ENCODE data around the gene TMEM154. TPM values are rescaled to one million over a fixed set of nuclear protein-coding genes. Genes with fewer than 3 reads are reported as not detected.

TMEM154 gene
- total and polyA plus RNA-seq, 3 donors from 2014 or later = 0.56 to 0.63 (median 0.57) TPM

DNA sequence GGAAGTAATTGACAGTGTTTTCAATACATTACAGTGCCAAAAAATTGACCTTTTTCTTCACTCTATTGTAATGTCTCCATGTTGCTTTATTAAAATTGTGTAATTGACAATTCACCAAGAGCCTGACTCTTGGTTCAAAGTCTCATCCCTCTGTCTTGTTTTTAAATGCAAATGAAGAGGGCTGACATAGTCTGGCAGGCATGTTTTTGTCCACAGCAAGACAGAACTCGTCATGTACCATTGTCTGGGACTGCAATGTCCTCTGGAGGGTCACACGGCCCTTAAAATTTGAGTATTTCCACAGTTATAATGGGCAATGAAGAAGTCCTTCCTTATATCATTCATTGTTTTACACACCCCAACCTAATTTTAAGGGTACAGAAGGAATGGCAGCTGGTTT, 105.9 kb downstream of the TMEM154 start:
- DNase-seq = no peak
- H3K4me3 ChIP-seq = no peak overlapping the region
- intact Hi-C loops (cut with DNase I; ENCODE audit: low total_unique reads) = no loop called here
- H3K9me3 ChIP-seq = no peaks in the 10 kb centered on the region
- no peak overlapping the region for H3K27ac ChIP-seq
- 91 to 93% methylated on average over 2 of the region's 2 CpGs for WGBS, 2 donors
- no peaks in the 10 kb centered on the region for H3K27me3 ChIP-seq
- H3K36me3 ChIP-seq (ENCODE audit: low read depth, missing control alignments) = no peaks in the 10 kb centered on the region
- no peaks in the 10 kb centered on the region for H3K4me1 ChIP-seq
- TF ChIP-seq, protein P1, sequence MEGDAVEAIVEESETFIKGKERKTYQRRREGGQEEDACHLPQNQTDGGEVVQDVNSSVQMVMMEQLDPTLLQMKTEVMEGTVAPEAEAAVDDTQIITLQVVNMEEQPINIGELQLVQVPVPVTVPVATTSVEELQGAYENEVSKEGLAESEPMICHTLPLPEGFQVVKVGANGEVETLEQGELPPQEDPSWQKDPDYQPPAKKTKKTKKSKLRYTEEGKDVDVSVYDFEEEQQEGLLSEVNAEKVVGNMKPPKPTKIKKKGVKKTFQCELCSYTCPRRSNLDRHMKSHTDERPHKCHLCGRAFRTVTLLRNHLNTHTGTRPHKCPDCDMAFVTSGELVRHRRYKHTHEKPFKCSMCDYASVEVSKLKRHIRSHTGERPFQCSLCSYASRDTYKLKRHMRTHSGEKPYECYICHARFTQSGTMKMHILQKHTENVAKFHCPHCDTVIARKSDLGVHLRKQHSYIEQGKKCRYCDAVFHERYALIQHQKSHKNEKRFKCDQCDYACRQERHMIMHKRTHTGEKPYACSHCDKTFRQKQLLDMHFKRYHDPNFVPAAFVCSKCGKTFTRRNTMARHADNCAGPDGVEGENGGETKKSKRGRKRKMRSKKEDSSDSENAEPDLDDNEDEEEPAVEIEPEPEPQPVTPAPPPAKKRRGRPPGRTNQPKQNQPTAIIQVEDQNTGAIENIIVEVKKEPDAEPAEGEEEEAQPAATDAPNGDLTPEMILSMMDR (IDR thresholded peaks at IDR 0.05) = no peak
- no peak for TF ChIP-seq POLR2A (IDR thresholded peaks at IDR 0.05)

DNA sequence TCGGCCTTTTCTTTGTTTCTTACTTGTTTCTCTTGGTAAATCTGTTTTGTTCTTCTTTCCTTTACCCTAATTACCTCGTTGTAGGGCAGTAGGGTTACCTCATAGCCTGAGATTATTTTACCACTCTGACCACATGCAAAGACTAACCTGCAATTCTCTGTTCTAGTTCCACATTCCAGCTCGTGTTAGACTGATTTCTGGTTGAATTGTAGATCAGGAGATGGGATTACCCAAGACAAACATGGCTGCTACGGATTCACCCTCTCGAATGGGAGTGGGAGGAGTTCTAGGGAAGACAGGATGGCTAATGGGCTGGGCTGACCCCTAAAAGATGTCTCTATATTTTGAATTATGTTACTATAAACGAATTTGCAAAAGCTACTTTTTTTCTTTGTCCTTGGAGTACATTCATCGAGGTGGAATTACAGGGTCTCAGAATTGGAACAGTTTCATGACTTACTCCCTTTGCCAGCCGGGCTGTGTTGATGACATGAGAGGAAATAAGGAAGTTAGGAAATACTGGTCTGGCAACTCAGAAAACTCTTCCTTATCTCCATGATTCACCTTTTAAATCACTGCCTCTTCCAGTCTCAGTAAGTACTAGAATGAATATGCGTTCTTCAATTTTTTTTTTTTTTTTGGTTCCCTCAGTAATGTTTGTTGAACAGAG, 107.2 kb downstream of the TMEM154 start:
- Histone ChIP-seq H3K36me3 (ENCODE audit: low read depth, missing control alignments) (no peaks in the 10 kb centered on the region), H3K27ac (no peak overlapping the region), H3K27me3 (no peaks in the 10 kb centered on the region), H3K4me3 (no peak overlapping the region), H3K4me1 (no peaks in the 10 kb centered on the region), H3K9me3 (no peaks in the 10 kb centered on the region)
- WGBS, 2 donors = 75 to 77% methylated on average over 9 of the region's 9 CpGs
- TF ChIP-seq, protein P1 (IDR thresholded peaks at IDR 0.05) = no peak
- TF ChIP-seq POLR2A (IDR thresholded peaks at IDR 0.05) = no peak
- intact Hi-C loops (cut with DNase I; ENCODE audit: low total_unique reads) = no loop called here
- DNase-seq = no peak

DNA sequence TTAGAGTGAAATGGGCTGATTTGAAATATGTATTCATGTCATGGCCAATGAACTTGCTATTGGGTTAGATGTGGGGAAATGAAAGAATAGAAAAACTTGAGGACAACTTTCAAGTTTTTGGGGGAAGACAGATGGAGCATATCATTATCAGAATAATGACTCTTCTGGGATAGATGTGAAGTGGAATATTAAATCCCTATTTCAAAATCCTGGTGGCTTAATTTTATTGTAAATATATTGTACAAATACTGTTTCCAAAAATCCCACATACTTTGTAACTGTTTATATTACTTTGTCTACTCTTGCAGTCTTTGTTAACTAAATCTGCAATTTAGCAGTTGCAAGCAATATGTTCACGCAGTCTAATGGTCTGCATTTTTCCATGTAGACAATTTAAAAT, 108.0 kb downstream of the TMEM154 start:
- Histone ChIP-seq H3K27me3 (no peaks in the 10 kb centered on the region), H3K4me1 (no peaks in the 10 kb centered on the region), H3K9me3 (no peaks in the 10 kb centered on the region), H3K36me3 (ENCODE audit: low read depth, missing control alignments) (no peaks in the 10 kb centered on the region), H3K4me3 (no peak overlapping the region), H3K27ac (no peak overlapping the region)
- intact Hi-C loops (cut with DNase I; ENCODE audit: low total_unique reads) = no loop called here
- 97 to 98% methylated on average over 1 of the region's 1 CpG for WGBS, 2 donors
- no peak for TF ChIP-seq POLR2A (IDR thresholded peaks at IDR 0.05)
- TF ChIP-seq, protein P1 (IDR thresholded peaks at IDR 0.05) = no peak
- no peak for DNase-seq

DNA sequence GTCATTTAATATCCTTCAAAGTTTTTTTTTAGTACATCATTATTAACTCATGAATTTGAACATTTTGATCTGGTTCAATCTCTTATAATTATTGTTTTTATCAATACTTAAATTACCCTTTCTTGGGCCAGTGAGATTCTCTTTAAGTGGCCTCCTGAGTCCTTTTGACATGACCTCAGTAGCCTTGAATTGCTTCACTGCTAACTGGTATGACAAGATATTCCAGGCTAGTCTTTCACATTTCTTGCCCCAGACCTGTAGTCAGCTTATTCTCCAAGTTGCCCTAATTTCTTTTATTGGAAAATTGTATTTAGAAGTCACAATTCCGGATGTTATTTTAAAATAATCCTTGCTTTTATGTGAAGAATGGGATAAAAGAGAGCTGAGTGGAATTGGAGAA, 108.5 kb downstream of the TMEM154 start:
- no peak for TF ChIP-seq POLR2A (IDR thresholded peaks at IDR 0.05)
- TF ChIP-seq, protein P1 (IDR thresholded peaks at IDR 0.05) = no peak
- intact Hi-C loops (cut with DNase I; ENCODE audit: low total_unique reads) = no loop called here
- WGBS, 2 donors = 79 to 88% methylated on average over 1 of the region's 1 CpG

More for the DNA sequence above, 108.5 kb downstream of the TMEM154 start:
- H3K36me3 ChIP-seq (ENCODE audit: low read depth, missing control alignments) = no peaks in the 10 kb centered on the region
- H3K4me1 ChIP-seq = no peaks in the 10 kb centered on the region
- H3K27me3 ChIP-seq = no peaks in the 10 kb centered on the region
- no peak overlapping the region for H3K27ac ChIP-seq
- no peak overlapping the region for H3K4me3 ChIP-seq
- H3K9me3 ChIP-seq = no peaks in the 10 kb centered on the region
- DNase-seq = no peak

Other genes with a start within 250 kb of the TMEM154 start
- gene FBXW7, start 143.9 kb downstream of the TMEM154 start, total RNA-seq = 10 to 100 TPM; 55.4 to 68.5 TPM
- gene FBXW7, start 143.9 kb downstream of the TMEM154 start, polyA plus RNA-seq (ENCODE audit: insufficient read depth, low read depth, low replicate concordance) = 44.8 TPM
- 1 to 10 TPM; 2.2 to 3.2 TPM for gene TIGD4, start 99.7 kb upstream of the TMEM154 start, total RNA-seq
- gene TIGD4, start 99.7 kb upstream of the TMEM154 start, polyA plus RNA-seq (ENCODE audit: insufficient read depth, low read depth, low replicate concordance) = 6.7 TPM
- 10 to 100 TPM; 31.7 to 37.0 TPM for gene ARFIP1, start 100.0 kb upstream of the TMEM154 start, total RNA-seq
- gene ARFIP1, start 100.0 kb upstream of the TMEM154 start, polyA plus RNA-seq (ENCODE audit: insufficient read depth, low read depth, low replicate concordance) = 22.3 TPM